Fibroblast of skin of left quadriceps (primary cell): Measurements from ENCODE around the gene GRK5.

Experiments used
- DNase-seq, 2 experiments: peaks; one replicate each; pipeline ENCODE4 v3.0.0-alpha.2; 2013; ENCODE audit warnings: low read depth in 2 of 2

GRK5 gene

GRCh38 chr10:119480667-119481066 is 273.3 kb downstream of the GRK5 start:
- DNase-seq: no peak

GRCh38 chr10:119481781-119482426 is 274.5 kb downstream of the GRK5 start:
- DNase-seq: no peak

- no peak for DNase-seq
Measured at GRCh38 chr10:119483001-119483400, 275.6 kb downstream of the GRK5 start.

- no peak for DNase-seq
Measured at GRCh38 chr10:119483839-119484238, 276.5 kb downstream of the GRK5 start.

GRCh38 chr10:119488675-119489074 is 281.3 kb downstream of the GRK5 start:
- DNase-seq: no peak

- DNase-seq: no peak
Measured at GRCh38 chr10:119489991-119490326, 282.6 kb downstream of the GRK5 start.

- DNase-seq: no peak
Measured at GRCh38 chr10:119491966-119492757, 284.8 kb downstream of the GRK5 start.

GRCh38 chr10:119493155-119493554 is 285.8 kb downstream of the GRK5 start:
- no peak for DNase-seq

GRCh38 chr10:119494236-119495020 is 287.1 kb downstream of the GRK5 start:
- DNase-seq: no peak

- DNase-seq: no peak
Measured at GRCh38 chr10:119495021-119495505, 287.7 kb downstream of the GRK5 start.

- DNase-seq: no peak
Measured at GRCh38 chr10:119495545-119495944, 288.2 kb downstream of the GRK5 start.

GRCh38 chr10:119496273-119496672 is 288.9 kb downstream of the GRK5 start:
- DNase-seq: no peak

GRCh38 chr10:119497243-119497642 is 289.9 kb downstream of the GRK5 start:
- no peak for DNase-seq

- no peak for DNase-seq
Measured at GRCh38 chr10:119498889-119499676, 291.7 kb downstream of the GRK5 start.

- DNase-seq: no peak
Measured at GRCh38 chr10:119499677-119500002, 292.3 kb downstream of the GRK5 start.

- peak in 1 of 2 experiments; percentile 34 for DNase-seq
Measured at GRCh38 chr10:119500123-119500795, 292.9 kb downstream of the GRK5 start.

GRCh38 chr10:119500821-119501220 is 293.4 kb downstream of the GRK5 start:
- DNase-seq: no peak

GRCh38 chr10:119501690-119502089 is 294.3 kb downstream of the GRK5 start:
- DNase-seq: no peak

GRCh38 chr10:119502209-119502608 is 294.8 kb downstream of the GRK5 start:
- no peak for DNase-seq

- DNase-seq: no peak
Measured at GRCh38 chr10:119502618-119503155, 295.3 kb downstream of the GRK5 start.

GRCh38 chr10:119503821-119504220 is 296.4 kb downstream of the GRK5 start:
- DNase-seq: no peak
